HG02642 (cell line): ENCODE measurements around the gene COL7A1.

ENCODE experiments used
- ATAC-seq: cut with Tn5 transposase; IDR thresholded peaks from one replicate; pipeline ENCODE4 v1.9.1; 2021; ENCODE audit warnings: mild to moderate bottlenecking; ENCODE audit not compliant: unreplicated experiment, poor library complexity

Gene COL7A1

GRCh38 chr3:48619541-48620524, 24.7 kb upstream of the COL7A1 start:
- ATAC-seq, result no peak

DNA sequence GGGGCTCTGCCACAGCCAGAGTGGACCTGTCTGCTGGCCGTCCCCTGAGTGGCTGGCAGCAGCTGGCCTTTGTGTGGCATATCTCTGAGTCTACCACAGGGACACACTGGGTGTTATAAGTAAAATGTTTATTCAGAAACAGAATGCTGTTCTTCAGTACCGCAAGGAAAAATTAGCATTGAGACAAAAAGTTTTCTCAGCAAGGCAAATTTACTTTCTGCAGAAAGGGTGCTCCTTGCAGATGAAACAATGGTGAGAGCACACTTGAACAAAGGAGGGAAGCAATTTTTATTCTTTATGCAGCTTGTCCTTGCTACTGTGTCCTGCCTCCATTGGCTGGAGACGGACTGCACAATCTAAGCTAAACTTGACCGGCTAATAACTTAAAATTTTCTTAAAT, 22.4 kb upstream of the COL7A1 start:
- no peak for ATAC-seq

- no peak for ATAC-seq
Measured at GRCh38 chr3:48614044-48614443, 18.9 kb upstream of the COL7A1 start.

- ATAC-seq, result no peak
Measured at GRCh38 chr3:48612309-48612708, 17.2 kb upstream of the COL7A1 start.

DNA sequence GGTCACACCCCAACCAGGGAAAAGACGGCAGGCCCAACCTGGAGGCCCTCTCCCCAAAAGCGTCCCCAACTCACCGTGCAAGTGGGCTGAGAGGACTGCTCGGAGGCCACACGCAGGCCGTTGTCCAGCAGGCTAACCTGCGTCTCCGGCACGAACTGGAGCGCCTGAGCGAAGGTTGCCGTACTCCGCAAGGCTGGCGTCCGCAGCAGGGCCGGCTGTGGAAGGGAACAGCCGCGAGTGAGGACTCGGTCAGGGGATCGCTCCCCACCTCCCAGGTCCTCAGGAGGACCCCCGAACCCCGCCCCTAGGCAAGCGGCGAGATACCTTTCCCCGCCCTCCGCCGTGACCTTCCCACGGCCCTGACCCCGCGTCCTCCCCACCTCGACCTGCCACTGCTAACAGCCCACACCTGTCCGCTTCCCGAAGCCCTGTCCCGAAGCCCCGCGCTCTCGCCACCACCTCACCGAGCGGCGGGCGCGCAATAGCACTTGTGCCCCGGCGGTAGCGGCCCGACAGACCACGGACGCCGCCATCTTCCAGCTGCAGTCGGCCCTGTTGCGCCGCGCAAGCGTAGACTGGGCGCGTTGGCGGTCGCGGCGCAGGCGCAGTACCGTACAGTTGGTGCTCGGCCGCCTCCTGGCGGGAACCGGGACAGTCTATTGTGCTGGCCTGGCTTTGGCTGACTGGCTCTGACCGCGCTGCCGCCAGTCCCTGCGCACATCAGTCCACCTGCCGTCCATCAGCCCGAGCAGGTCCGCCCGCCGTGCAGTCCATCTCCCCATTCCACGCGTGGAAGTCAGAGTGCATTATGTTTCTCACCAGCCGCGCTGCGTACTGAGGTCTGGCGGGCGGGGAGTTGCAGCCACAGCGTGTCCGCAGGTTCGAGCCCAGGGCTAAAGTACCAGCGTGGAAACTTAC, 14.2 kb upstream of the COL7A1 start, which contains the start of gene UQCRC1:
Gene UQCRC1, minus strand, starts transcription at position 559 of the 918 bp plus-strand sequence. Its CDS starts 26 bp downstream, at position 533.
- ATAC-seq, result peak; percentile 96

- ATAC-seq, result no peak
Measured at GRCh38 chr3:48607519-48607918, 12.4 kb upstream of the COL7A1 start.

- ATAC-seq, result no peak
Measured at GRCh38 chr3:48601622-48601994, 6.5 kb upstream of the COL7A1 start.

GRCh38 chr3:48600711-48601621, 5.8 kb upstream of the COL7A1 start:
- no peak for ATAC-seq

DNA sequence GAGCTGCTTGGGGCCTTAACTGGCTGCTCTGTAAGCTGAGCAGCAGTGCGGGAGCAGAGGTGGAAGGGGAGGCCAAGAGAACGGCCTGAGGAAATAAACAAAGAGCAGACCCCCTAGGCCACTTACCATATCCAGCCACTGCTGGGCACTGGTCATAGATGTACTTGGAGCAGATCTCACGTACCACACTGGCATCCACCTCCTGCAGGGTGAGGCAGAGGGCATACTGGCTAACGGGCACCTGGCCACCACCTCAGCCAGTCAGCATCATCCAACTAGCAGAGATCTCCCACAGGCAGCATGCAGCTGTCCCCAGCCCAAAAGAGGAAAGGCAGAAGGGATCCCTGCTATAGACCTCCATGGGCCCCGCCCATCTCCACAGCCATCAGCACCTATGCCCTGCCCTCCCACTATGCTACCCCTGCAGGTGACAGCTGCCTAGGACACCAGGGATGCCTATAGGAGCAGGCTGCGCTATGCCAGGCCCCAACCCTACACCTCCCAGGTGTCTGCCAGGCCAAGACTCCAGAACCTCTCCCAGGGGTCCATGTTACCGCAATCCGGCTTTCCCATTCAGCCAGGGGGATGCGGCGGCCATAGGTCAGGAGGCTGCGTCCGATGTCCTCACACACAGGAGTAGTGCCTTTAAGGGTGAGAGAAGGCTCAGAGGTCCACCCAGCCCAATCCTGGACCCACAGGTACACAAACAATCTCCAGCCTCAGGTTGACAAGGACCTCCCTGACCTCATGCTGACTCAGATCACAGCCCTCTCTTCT, 4.6 kb upstream of the COL7A1 start:
- no peak for ATAC-seq

DNA sequence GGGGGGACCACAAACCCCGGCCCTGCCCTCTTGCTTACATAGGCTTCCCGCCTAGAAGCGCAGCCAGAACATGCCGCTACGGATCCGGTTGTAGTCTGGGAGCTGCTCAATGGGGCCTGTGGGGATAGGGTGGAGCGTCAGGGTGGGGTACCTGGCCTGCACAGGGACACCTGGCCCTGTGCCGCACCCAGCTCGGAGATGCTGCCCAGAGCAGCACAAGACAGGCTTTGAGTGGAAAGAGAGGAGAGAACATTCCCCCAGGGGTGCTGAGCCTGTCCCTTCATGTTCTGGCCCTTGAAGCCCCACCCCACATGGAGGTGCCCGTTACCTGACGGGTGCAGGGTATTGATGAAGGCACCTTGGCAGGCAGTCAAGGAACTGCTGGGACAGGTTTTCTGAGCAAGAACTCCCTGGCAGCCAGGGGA, 4.0 kb upstream of the COL7A1 start:
- ATAC-seq, result no peak

GRCh38 chr3:48598323-48599076, 3.4 kb upstream of the COL7A1 start:
- ATAC-seq, result no peak

DNA sequence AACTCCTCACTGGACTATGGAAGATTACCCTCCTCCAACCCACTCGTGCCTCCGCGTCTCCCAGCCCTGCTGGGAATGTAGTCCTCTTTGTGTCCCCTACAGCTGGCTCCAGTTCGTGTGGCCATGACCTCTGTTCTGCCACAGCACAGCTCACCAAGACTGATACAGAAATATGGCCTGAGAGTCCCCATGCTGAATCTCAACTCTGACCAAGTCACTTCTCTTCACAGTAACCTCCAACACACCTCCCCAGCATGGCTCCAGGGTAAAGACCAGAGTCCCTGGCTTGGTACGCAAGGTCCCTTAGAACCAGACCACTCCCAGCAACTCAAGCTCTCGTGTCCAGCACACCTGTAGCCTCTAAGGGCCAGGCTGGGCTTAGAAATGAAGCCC, 2.3 kb upstream of the COL7A1 start:
- ATAC-seq, result no peak

DNA sequence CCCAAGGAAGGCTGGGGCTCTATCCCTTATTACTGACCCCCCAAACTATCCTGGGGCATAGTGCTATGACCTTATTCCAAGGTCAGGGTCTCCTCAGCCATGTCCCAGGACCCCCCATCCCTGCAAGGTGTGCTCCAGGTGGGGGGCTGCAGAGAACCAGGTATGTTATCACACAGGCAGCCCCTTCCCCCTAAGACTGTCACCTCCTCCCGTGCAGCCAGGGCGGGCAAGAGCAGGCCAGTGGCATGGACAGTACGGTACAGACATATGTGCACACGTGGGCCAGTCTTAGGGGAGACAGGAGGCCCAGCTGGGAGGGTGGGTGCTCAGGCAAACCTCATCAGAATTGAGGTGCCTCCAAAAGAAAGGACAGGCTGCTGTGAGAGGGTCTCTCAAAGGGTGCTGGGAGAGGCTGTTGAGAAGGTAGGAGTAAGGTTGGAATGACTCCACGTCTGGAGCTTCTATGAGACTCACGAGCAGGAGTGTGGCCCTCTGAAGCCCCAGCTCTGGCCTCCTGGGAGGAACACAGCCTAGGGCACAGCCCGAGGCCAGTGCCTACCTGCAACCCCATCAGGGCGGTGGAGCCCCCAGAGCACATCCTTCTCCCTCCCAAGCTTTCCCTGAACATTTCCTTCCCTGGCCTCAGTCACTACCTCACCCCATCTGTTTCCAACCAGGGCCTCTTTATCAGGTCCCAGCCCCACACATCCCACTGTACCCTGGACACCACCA, 1.7 kb upstream of the COL7A1 start:
- no peak for ATAC-seq

DNA sequence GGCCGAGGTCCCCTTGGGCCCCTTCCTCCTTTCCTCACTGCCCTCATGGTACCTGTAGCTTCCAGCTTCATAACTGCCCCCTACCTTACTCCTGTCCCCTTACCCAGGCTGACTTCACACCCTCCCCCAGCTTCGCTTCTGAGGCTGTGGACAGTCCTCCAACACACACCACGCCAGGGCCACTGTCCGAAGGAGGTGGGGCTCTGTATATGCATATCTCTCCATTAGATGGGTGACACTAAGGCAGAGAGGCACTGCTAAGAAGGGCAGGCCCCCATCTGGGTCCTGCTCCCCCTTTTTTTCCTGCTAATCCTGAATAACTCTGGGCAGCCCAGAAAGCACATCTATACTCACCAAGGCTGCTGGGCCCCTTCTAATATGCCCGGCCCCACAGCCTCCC, 1.0 kb upstream of the COL7A1 start:
- ATAC-seq, result no peak

DNA sequence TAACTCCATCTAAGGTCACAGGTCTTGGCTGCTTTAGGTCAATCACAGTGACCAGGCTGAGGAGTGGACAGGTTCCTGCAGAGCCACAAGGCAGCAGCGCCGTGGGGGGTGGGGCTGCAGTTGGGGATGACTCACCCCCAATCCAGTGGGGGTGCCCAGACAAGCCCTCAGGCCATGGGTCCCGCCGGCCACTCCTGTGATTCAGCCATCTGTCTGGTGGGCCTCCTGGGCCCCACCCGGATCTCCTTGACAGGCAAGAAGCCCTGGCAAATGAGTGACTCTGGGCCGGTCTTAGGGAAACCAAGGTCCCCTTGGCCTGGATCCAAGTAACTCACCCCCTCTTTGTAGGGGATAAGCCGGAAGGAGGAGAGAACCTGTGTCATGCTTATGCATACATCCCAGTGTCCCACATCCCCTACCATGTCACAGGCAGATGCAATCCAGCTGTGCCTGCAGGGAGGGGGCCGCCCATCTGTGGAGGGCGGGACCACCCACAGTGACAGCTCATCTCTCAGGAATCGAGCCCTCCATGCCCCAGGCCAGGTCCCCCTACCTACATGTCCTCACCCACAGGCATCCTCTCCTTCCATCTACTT, 495 bp upstream of the COL7A1 start:
- ATAC-seq, result no peak

- ATAC-seq, result no peak
Measured at GRCh38 chr3:48594417-48595049, 596 bp downstream of the COL7A1 start.

DNA sequence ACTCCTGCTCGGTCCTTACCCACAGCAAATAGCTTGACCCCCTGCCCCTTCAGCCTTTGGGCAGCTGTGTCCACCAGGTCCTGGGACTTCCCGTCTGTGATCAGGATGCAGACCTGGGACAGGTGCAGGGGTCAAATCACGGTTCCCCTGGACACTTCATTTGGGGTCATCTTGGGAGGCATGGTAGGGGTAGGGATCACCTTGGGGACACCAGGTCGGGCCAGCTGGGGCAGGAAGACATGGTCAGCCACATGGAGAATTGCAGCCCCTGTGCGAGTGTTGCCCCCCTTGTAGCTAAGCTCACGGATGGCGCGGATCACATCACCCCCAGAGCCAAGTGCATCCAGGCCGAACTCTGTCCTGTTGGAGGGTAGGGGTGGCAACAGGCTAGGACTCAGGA, 1.8 kb downstream of the COL7A1 start:
- ATAC-seq, result no peak
